Karpas-422 (cell line): ENCODE data around the gene PPM1L. TPM values are rescaled to one million over a fixed set of nuclear protein-coding genes. Genes with fewer than 3 reads are reported as not detected.

ENCODE experiments used
- DNase-seq: peaks from one replicate; pipeline ENCODE4 v3.0.0-alpha.2; 2015
- H2AFZ ChIP-seq: fragments of 200-600 bp; sonication (generic); 2 replicates; pipeline ENCODE4 v1.6.1; 2014; ENCODE audit warnings: antibody characterized with exemption, low read length, mixed read lengths
- H3K27ac ChIP-seq: fragments of 200-600 bp; sonication (generic); 2 replicates; pipeline ENCODE4 v1.5.1; 2014; ENCODE audit warnings: mild to moderate bottlenecking, low read length, moderate library complexity
- H3K27me3 ChIP-seq: fragments of 200-600 bp; sonication (generic); 2 replicates; pipeline ENCODE4 v1.6.1; 2014; ENCODE audit warnings: low read length, mixed read lengths
- H3K36me3 ChIP-seq: fragments of 200-600 bp; sonication (generic); 2 replicates; pipeline ENCODE4 v1.6.1; 2014; ENCODE audit warnings: low read length, mixed read lengths; ENCODE audit not compliant: insufficient read depth
- H3K4me1 ChIP-seq: fragments of 200-600 bp; sonication (generic); 2 replicates; pipeline ENCODE4 v1.6.1; 2014; ENCODE audit warnings: mild to moderate bottlenecking, low read length, mixed read lengths
- H3K4me2 ChIP-seq: fragments of 200-600 bp; sonication (generic); 2 replicates; pipeline ENCODE4 v1.6.1; 2014; ENCODE audit warnings: low read length, low read depth, mild to moderate bottlenecking; ENCODE audit not compliant: poor library complexity, severe bottlenecking
- H3K4me3 ChIP-seq: fragments of 200-600 bp; sonication (generic); 2 replicates; pipeline ENCODE4 v1.5.1; 2014; ENCODE audit warnings: mild to moderate bottlenecking, antibody characterized with exemption, low read length, mixed read lengths
- H3K79me2 ChIP-seq: fragments of 200-600 bp; sonication (generic); 2 replicates; pipeline ENCODE4 v1.6.1; 2014; ENCODE audit warnings: mild to moderate bottlenecking, low read length, mixed read lengths
- H3K9ac ChIP-seq: fragments of 200-600 bp; sonication (generic); 2 replicates; pipeline ENCODE4 v1.6.0; 2014; ENCODE audit warnings: low read length
- H3K9me2 ChIP-seq: fragments of 200-600 bp; sonication (generic), shearing (Covaris generic); replicated peaks from 2 replicates; pipeline ENCODE4 v1.6.0; 2014; ENCODE audit warnings: mild to moderate bottlenecking, low read length, moderate library complexity; ENCODE audit not compliant: insufficient read depth
- H3K9me3 ChIP-seq: fragments of 300-700, 200-600 bp; sonication (generic); 2 replicates; pipeline ENCODE4 v1.6.1; 2014; ENCODE audit warnings: low read length, mixed read lengths
- H4K20me1 ChIP-seq: fragments of 200-600 bp; sonication (generic); 2 replicates; pipeline ENCODE4 v1.6.1; 2014; ENCODE audit warnings: mild to moderate bottlenecking, antibody characterized with exemption, low read length, low read depth; ENCODE audit not compliant: insufficient read depth
- total RNA-seq: library from RNA; depleted of rRNA; stranded (reverse); fragments of >200 nt; shearing (Covaris generic); gene quantifications from 2 replicates; pipeline ENCODE4 v1.2.3, GENCODE V29; 2014; ENCODE audit warnings: low replicate concordance

The PPM1L gene
- total RNA-seq, 1 experiment from 2014 or later = 1.8 TPM

DNA sequence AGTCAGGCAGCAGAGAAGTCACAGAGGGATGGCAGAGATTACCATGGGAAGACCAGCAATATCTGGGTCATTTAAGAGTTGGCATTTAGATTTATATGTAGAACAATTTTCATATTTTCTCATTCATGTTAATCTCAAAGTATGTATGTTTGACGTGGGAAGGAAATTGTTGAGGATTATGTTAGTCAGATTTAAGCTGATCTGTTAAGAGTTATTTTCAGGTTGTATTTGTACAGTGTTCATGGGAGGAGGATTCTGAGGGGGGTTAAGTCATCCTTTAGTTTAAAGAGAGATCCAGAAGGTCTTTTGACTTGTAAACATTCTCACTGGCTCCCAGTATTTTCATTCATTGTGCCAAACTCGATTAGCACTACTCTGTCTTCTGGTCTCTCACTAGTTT lies 34.7 kb downstream of the PPM1L start:
- H3K9ac ChIP-seq = no peak overlapping the region
- H3K9me2 ChIP-seq = no peaks in the 10 kb centered on the region
- H3K27me3 ChIP-seq = no peaks in the 10 kb centered on the region
- no peak overlapping the region for H3K4me2 ChIP-seq
- H4K20me1 ChIP-seq = no peaks in the 10 kb centered on the region
- no peak overlapping the region for H3K4me3 ChIP-seq
- H3K79me2 ChIP-seq = no peaks in the 10 kb centered on the region
- no peak overlapping the region for H2AFZ ChIP-seq
- no peaks in the 10 kb centered on the region for H3K9me3 ChIP-seq
- DNase-seq = no peak
- H3K36me3 ChIP-seq = no peaks in the 10 kb centered on the region
- no peak overlapping the region for H3K27ac ChIP-seq
- no peaks in the 10 kb centered on the region for H3K4me1 ChIP-seq

GRCh38 chr3:160792540-160792939 lies 36.5 kb downstream of the PPM1L start:
- H3K27ac ChIP-seq = no peak overlapping the region
- H3K9me2 ChIP-seq = no peaks in the 10 kb centered on the region
- H3K79me2 ChIP-seq = no peaks in the 10 kb centered on the region
- no peak overlapping the region for H3K4me2 ChIP-seq
- DNase-seq = no peak
- H4K20me1 ChIP-seq = no peaks in the 10 kb centered on the region
- H3K4me3 ChIP-seq = no peak overlapping the region
- no peak overlapping the region for H3K9ac ChIP-seq
- H3K4me1 ChIP-seq = no peaks in the 10 kb centered on the region
- no peaks in the 10 kb centered on the region for H3K9me3 ChIP-seq
- H2AFZ ChIP-seq = no peak overlapping the region
- no peaks in the 10 kb centered on the region for H3K27me3 ChIP-seq
- no peaks in the 10 kb centered on the region for H3K36me3 ChIP-seq

DNA sequence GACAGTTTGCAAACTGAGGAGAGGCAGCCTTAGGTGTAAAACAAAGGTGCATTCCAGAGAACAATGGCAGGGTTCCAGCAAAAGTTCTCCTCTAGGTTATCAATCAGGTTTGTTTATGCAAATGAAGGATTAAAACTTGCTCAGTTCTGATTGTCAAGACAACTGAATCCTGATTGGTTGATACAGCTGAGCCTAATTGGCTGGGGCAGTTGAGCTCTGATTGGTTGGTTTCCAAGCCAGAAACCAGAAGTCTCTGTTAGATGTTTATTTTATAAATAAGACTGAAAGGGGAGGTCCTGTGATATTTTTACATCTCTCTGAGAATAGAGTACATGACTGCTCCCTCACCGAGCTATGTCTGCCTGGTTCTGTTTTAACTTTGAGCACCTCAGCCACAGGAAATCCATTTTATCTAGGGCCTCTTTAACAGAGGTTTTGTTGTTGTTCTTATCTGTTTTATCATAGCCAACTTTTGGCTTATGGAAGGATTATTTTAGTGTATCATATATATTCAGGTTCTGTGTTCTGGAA lies 37.8 kb downstream of the PPM1L start:
- Histone ChIP-seq H3K79me2 (no peaks in the 10 kb centered on the region), H3K4me3 (no peak overlapping the region), H3K4me1 (no peaks in the 10 kb centered on the region), H3K9me2 (no peaks in the 10 kb centered on the region), H3K9me3 (no peaks in the 10 kb centered on the region), H4K20me1 (no peaks in the 10 kb centered on the region), H3K36me3 (no peaks in the 10 kb centered on the region), H3K9ac (no peak overlapping the region), H3K27me3 (no peaks in the 10 kb centered on the region), H3K4me2 (no peak overlapping the region), H3K27ac (no peak overlapping the region), H2AFZ (no peak overlapping the region)
- DNase-seq = peak; percentile 41

GRCh38 chr3:160796089-160796812 lies 40.2 kb downstream of the PPM1L start:
- no peak overlapping the region for H3K9ac ChIP-seq
- no peaks in the 10 kb centered on the region for H3K4me1 ChIP-seq
- no peak overlapping the region for H3K4me2 ChIP-seq
- no peaks in the 10 kb centered on the region for H3K27me3 ChIP-seq
- no peak for DNase-seq
- no peaks in the 10 kb centered on the region for H3K79me2 ChIP-seq
- H3K27ac ChIP-seq = no peak overlapping the region
- no peak overlapping the region for H2AFZ ChIP-seq
- H3K9me2 ChIP-seq = no peaks in the 10 kb centered on the region
- no peaks in the 10 kb centered on the region for H3K9me3 ChIP-seq
- no peaks in the 10 kb centered on the region for H3K36me3 ChIP-seq
- H3K4me3 ChIP-seq = no peak overlapping the region
- no peaks in the 10 kb centered on the region for H4K20me1 ChIP-seq

DNA sequence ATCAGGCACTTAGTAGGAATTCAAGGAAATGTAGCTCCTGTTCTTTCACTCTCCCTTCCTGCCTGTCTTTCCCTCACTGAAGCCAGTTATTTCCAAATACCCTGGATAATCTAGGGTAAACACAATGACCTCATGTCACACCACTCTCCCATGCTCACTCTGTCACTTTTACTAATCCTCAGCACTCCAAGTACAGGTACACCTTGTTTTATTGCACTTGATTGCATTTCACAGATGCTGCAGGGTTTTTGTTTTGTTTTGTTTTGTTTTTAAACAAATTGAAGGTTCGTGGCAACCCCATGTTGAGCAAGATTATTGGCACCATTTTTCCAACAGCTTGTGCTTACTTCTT lies 40.8 kb downstream of the PPM1L start:
- no peaks in the 10 kb centered on the region for H3K4me1 ChIP-seq
- no peak overlapping the region for H3K9ac ChIP-seq

GRCh38 chr3:160797356-160797755 lies 41.3 kb downstream of the PPM1L start:
- Histone ChIP-seq H3K79me2 (no peaks in the 10 kb centered on the region), H3K9ac (no peak overlapping the region), H3K9me3 (no peaks in the 10 kb centered on the region), H3K27me3 (no peaks in the 10 kb centered on the region), H3K4me1 (no peaks in the 10 kb centered on the region), H4K20me1 (no peaks in the 10 kb centered on the region), H2AFZ (no peak overlapping the region), H3K9me2 (no peaks in the 10 kb centered on the region), H3K27ac (no peak overlapping the region), H3K4me2 (no peak overlapping the region), H3K4me3 (no peak overlapping the region), H3K36me3 (no peaks in the 10 kb centered on the region)
- no peak for DNase-seq

More for the DNA sequence above, 40.8 kb downstream of the PPM1L start:
- Histone ChIP-seq H3K27me3 (no peaks in the 10 kb centered on the region), H2AFZ (no peak overlapping the region), H3K36me3 (no peaks in the 10 kb centered on the region), H3K9me2 (no peaks in the 10 kb centered on the region), H3K4me2 (no peak overlapping the region), H4K20me1 (no peaks in the 10 kb centered on the region), H3K9me3 (no peaks in the 10 kb centered on the region), H3K27ac (no peak overlapping the region), H3K79me2 (no peaks in the 10 kb centered on the region), H3K4me3 (no peak overlapping the region)
- DNase-seq = no peak

GRCh38 chr3:160801386-160802118 lies 45.5 kb downstream of the PPM1L start:
- H3K4me1 ChIP-seq = no peaks in the 10 kb centered on the region
- H3K9ac ChIP-seq = no peak overlapping the region
- no peaks in the 10 kb centered on the region for H3K79me2 ChIP-seq
- no peaks in the 10 kb centered on the region for H3K27me3 ChIP-seq
- H3K9me2 ChIP-seq = no peaks in the 10 kb centered on the region
- H4K20me1 ChIP-seq = no peaks in the 10 kb centered on the region
- no peaks in the 10 kb centered on the region for H3K36me3 ChIP-seq
- no peak for DNase-seq
- no peaks in the 10 kb centered on the region for H3K9me3 ChIP-seq
- H2AFZ ChIP-seq = no peak overlapping the region
- H3K4me2 ChIP-seq = no peak overlapping the region
- H3K4me3 ChIP-seq = no peak overlapping the region
- no peak overlapping the region for H3K27ac ChIP-seq

DNA sequence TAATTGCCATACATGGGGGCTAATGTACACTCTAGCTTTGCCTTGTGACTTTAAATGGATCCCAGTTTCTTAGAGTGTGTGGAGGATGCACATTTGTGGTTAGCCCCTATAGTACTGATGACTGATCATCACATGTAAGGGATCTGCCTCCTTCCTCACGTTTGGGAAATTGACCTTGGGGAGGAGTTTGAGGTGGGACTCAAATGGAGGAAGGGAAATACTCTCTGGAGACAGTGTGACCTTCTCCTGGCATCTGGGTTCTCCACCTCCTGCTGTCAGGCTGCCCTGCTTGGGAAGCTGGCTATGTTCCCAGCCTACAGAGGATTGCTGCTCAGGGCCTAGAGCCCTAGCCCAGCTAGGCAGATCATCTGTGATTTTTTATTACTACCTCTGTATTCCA lies 48.7 kb downstream of the PPM1L start:
- Histone ChIP-seq H3K27me3 (no peaks in the 10 kb centered on the region), H4K20me1 (0 out of 2 replicates have a peak, but pooled peaks cover 4% of the 10 kb centered on the region), H3K36me3 (no peaks in the 10 kb centered on the region), H3K9me3 (no peaks in the 10 kb centered on the region), H3K4me2 (no peak overlapping the region), H3K79me2 (no peaks in the 10 kb centered on the region), H3K9me2 (no peaks in the 10 kb centered on the region), H3K9ac (no peak overlapping the region), H2AFZ (no peak overlapping the region), H3K4me1 (no peaks in the 10 kb centered on the region), H3K4me3 (no peak overlapping the region), H3K27ac (no peak overlapping the region)
- no peak for DNase-seq
